Muscle layer of duodenum (tissue), 2 donors: ENCODE results near the gene GPR68.
"Not testable (repeated sequence)": the region's sequence is repeated elsewhere in the genome, so short reads cannot be mapped to it uniquely, and the experiment has no call there.

ENCODE experiments used
- H3K27ac ChIP-seq: one replicate; pipeline ENCODE4 v1.7.0; 2013; ENCODE audit warnings: mild to moderate bottlenecking, low read length
- H3K27me3 ChIP-seq: one replicate; pipeline ENCODE4 v1.7.0; 2013; ENCODE audit warnings: low read depth, mild to moderate bottlenecking, control low read depth, low read length
- H3K36me3 ChIP-seq, 2 donors: one replicate each; pipeline ENCODE4 v1.7.0; 2013; ENCODE audit warnings: low read length in 2 of 2, control low read depth in 1 of 2, mild to moderate bottlenecking in 1 of 2; ENCODE audit not compliant: insufficient read depth in 2 of 2, control insufficient read depth in 1 of 2
- H3K4me1 ChIP-seq, 2 donors: one replicate each; pipeline ENCODE4 v1.7.0; 2013; ENCODE audit warnings: low read length in 2 of 2, mild to moderate bottlenecking in 2 of 2, control low read depth in 1 of 2, moderate library complexity in 1 of 2; ENCODE audit not compliant: insufficient read depth in 2 of 2, control insufficient read depth in 1 of 2
- H3K4me3 ChIP-seq, 2 donors: one replicate each; pipeline ENCODE4 v1.7.0; 2013; ENCODE audit warnings: low read length in 2 of 2, low read depth in 1 of 2, mild to moderate bottlenecking in 1 of 2
- H3K9me3 ChIP-seq, 2 donors: one replicate each; pipeline ENCODE4 v1.7.0; 2013; ENCODE audit warnings: low read length in 2 of 2, control low read depth in 1 of 2, mild to moderate bottlenecking in 1 of 2; ENCODE audit not compliant: control insufficient read depth in 1 of 2
- donor health status: healthy.

Gene GPR68

DNA sequence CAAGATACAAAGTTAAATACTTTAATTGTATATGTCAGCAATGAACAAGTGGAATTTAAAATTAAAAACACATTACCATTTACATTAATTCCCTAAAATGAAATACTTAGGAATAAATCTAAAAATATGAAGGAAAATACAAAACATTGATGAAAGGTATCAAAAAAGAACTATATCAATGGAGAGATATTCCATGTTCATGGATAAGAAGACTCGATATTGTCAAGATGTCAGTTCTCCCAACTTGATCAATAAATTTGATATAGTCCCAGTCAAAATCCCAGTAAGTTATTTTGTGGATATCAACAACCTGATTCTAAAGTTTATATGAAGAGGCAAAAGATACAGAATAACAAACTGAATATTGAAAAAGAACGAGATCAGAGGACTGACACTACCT, 33.5 kb downstream of the GPR68 start:
- no peaks in the 10 kb centered on the region for H3K4me1 ChIP-seq
- peaks cover 9 to 80% of the 10 kb centered on the region in 2 donors for H3K36me3 ChIP-seq
- H3K9me3 ChIP-seq, result no peaks in the 10 kb centered on the region
- H3K4me3 ChIP-seq, result no peak overlapping the region
- H3K27ac ChIP-seq, result no peak overlapping the region
- H3K27me3 ChIP-seq, result no peaks in the 10 kb centered on the region

GRCh38 chr14:91207008-91207407, 37.5 kb downstream of the GPR68 start:
- Histone ChIP-seq H3K36me3 (peaks cover 26 to 92% of the 10 kb centered on the region in 2 donors), H3K27ac (no peak overlapping the region)

GRCh38 chr14:91205459-91205858, 39.0 kb downstream of the GPR68 start:
- Histone ChIP-seq H3K27me3 (no peaks in the 10 kb centered on the region), H3K36me3 (peaks cover 32 to 79% of the 10 kb centered on the region in 2 donors), H3K27ac (no peak overlapping the region)

More at GRCh38 chr14:91207008-91207407, 37.5 kb downstream of the GPR68 start:
- H3K4me3 ChIP-seq, result no peak overlapping the region
- no peaks in the 10 kb centered on the region for H3K27me3 ChIP-seq
- no peaks in the 10 kb centered on the region for H3K4me1 ChIP-seq
- no peaks in the 10 kb centered on the region for H3K9me3 ChIP-seq

GRCh38 chr14:91204657-91205056, 39.8 kb downstream of the GPR68 start:
- Histone ChIP-seq H3K36me3 (peaks cover 34 to 77% of the 10 kb centered on the region in 2 donors), H3K27me3 (no peaks in the 10 kb centered on the region)

More at GRCh38 chr14:91205459-91205858, 39.0 kb downstream of the GPR68 start:
- H3K9me3 ChIP-seq, result no peaks in the 10 kb centered on the region
- no peaks in the 10 kb centered on the region for H3K4me1 ChIP-seq
- H3K4me3 ChIP-seq, result no peak overlapping the region

DNA sequence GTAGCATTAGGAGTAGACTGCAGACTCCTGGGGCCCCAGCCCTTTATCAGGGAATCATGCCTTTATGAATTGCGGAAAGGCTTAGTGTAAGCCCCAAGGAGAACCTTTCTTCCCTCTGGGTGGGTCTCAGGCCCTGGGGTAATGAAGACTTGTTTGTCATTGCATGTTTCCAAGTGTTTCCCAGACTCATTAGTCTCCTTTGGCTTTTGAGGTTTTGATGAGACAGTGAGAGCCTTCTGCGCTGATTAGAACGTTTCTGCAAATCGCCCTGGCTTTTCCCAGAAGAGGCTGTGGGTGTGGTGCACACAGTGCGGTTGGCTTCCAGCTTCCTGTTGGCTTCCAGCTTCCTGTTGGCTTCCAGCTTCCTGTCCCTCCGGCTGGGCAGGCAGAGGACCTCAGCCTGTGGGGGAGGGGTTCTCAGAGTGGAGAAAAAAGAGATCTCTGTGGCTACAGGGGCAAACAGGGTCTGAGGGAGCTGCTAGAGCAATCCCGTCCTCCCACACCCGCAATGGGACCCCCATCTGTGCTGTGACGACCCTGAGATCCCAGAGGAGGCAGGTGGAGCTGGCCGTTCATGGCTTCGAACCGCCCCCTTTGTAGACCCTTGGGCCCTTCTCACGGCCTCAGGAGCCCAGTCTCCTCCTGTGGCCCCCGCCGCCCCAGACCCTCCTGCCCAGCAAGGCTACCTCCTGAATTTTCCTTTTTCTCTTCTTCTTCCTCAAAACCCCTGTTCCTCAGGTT, 42.1 kb downstream of the GPR68 start:
- Histone ChIP-seq H3K27me3 (no peaks in the 10 kb centered on the region), H3K9me3 (no peaks in the 10 kb centered on the region), H3K4me3 (no peak overlapping the region), H3K27ac (no peak overlapping the region), H3K36me3 (peaks cover 40 to 77% of the 10 kb centered on the region in 2 donors), H3K4me1 (no peaks in the 10 kb centered on the region)

More at GRCh38 chr14:91204657-91205056, 39.8 kb downstream of the GPR68 start:
- Histone ChIP-seq H3K27ac (no peak overlapping the region), H3K4me3 (no peak overlapping the region), H3K4me1 (no peaks in the 10 kb centered on the region), H3K9me3 (no peaks in the 10 kb centered on the region)

- H3K4me3 ChIP-seq, H3K9me3 ChIP-seq, H3K27ac ChIP-seq, H3K27me3 ChIP-seq, H3K4me1 ChIP-seq: not testable (repeated sequence)
- H3K36me3 ChIP-seq, result peaks cover 47 to 76% of the 10 kb centered on the region in 2 donors
Measured at GRCh38 chr14:91200802-91201201, 43.7 kb downstream of the GPR68 start.

DNA sequence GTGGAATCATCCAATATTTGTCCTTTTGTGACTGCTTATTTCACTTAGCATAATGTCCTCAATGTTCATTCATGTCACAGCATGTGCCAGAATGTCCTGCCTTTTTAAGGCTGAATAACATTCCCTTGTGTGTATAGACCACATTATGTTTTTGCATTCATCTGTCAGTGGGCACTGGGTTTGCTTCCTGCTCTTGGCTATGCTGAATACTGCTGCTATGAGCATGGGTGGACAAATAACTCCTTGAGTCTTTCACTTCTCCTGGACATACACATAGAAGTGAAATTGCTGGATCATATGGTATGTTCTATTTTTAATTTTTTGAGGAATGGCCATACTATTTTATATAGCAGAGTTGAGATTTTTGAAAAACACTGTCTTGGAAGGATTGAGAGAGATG, 46.9 kb downstream of the GPR68 start:
- Histone ChIP-seq H3K27me3 (no peaks in the 10 kb centered on the region), H3K4me3 (no peak overlapping the region), H3K36me3 (peaks cover 28 to 57% of the 10 kb centered on the region in 2 donors), H3K27ac (no peak overlapping the region), H3K4me1 (no peaks in the 10 kb centered on the region), H3K9me3 (no peaks in the 10 kb centered on the region)

DNA sequence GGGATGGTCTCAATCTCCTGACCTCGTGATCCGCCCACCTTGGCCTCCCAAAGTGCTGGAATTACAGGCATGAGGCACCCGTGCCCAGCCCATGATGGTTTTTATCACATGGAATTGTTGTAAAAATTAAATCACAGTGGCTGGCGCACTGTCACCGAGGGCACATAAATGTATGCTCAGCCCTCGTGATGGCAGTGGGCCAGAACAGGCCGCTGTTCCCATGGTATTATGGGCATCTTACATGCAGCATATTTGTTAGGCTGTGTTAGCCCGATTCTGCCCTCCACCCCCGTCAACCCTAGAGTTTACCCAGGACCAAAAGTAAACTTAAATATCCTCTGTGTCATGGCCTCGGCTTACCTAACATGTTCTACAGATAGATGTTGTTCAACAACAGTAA, 48.6 kb downstream of the GPR68 start:
- Histone ChIP-seq H3K27me3 (no peaks in the 10 kb centered on the region), H3K36me3 (peaks cover 38 to 67% of the 10 kb centered on the region in 2 donors), H3K27ac (no peak overlapping the region), H3K4me3 (no peak overlapping the region), H3K9me3 (no peaks in the 10 kb centered on the region), H3K4me1 (no peaks in the 10 kb centered on the region)

- peaks cover 48 to 74% of the 10 kb centered on the region in 2 donors for H3K36me3 ChIP-seq
- no peak overlapping the region for H3K27ac ChIP-seq
- no peaks in the 10 kb centered on the region for H3K9me3 ChIP-seq
- H3K4me1 ChIP-seq, result no peaks in the 10 kb centered on the region
- no peaks in the 10 kb centered on the region for H3K27me3 ChIP-seq
- H3K4me3 ChIP-seq, result no peak overlapping the region
Measured at GRCh38 chr14:91193069-91193468, 51.4 kb downstream of the GPR68 start.

GRCh38 chr14:91190853-91191252, 53.7 kb downstream of the GPR68 start:
- H3K27ac ChIP-seq, result no peak overlapping the region
- no peaks in the 10 kb centered on the region for H3K9me3 ChIP-seq
- H3K36me3 ChIP-seq, result peaks cover 50 to 63% of the 10 kb centered on the region in 2 donors
- H3K4me3 ChIP-seq, result no peak overlapping the region
- H3K27me3 ChIP-seq, result no peaks in the 10 kb centered on the region
- no peaks in the 10 kb centered on the region for H3K4me1 ChIP-seq

GRCh38 chr14:91187271-91187670, 57.2 kb downstream of the GPR68 start:
- H3K27ac ChIP-seq, result no peak overlapping the region
- H3K27me3 ChIP-seq, result no peaks in the 10 kb centered on the region
- H3K36me3 ChIP-seq, result peaks cover 56 to 62% of the 10 kb centered on the region in 2 donors
- peaks cover 0 to 3% of the 10 kb centered on the region in 2 donors for H3K4me1 ChIP-seq
- no peaks in the 10 kb centered on the region for H3K9me3 ChIP-seq
- H3K4me3 ChIP-seq, result no peak overlapping the region
